HG02642 (cell line): ENCODE data around the gene CASP7.
"Not testable (repeated sequence)": the region's sequence is repeated elsewhere in the genome, so short reads cannot be mapped to it uniquely, and the experiment has no call there.

Experiments
- ATAC-seq: cut with Tn5 transposase; IDR thresholded peaks from one replicate; pipeline ENCODE4 v1.9.1; 2021; ENCODE audit warnings: mild to moderate bottlenecking; ENCODE audit not compliant: unreplicated experiment, poor library complexity

CASP7 gene

DNA sequence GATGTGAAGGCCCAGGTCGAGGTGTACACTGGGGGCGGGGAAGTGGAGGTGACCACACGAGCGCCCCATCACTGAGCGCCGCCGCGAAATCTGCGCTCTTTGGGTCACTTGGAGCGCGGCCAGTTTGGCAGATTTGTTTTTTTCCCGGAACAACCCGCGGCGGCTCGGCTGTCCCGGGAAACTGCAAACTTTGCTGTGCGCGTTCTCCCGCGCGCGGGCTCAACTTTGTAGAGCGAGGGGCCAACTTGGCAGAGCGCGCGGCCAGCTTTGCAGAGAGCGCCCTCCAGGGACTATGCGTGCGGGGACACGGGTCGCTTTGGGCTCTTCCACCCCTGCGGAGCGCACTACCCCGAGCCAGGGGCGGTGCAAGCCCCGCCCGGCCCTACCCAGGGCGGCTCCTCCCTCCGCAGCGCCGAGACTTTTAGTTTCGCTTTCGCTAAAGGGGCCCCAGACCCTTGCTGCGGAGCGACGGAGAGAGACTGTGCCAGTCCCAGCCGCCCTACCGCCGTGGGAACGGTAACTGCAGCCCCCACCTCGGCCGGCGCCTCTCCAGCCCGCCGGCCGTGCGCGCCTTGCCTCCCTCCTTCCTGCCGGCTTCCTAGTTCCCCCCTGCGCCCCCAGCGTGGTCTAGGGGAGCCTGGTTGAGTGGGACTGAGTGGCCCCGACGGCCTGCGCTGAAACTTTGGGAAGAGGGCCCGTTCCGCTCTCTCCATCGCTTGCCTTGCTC is at the start of gene CASP7:
TSS of gene CASP7 (plus strand) at position 450 of the 727 bp plus-strand sequence. CDS start 17,582 bp downstream, outside the sequence.
- peak; percentile 75 for ATAC-seq

DNA sequence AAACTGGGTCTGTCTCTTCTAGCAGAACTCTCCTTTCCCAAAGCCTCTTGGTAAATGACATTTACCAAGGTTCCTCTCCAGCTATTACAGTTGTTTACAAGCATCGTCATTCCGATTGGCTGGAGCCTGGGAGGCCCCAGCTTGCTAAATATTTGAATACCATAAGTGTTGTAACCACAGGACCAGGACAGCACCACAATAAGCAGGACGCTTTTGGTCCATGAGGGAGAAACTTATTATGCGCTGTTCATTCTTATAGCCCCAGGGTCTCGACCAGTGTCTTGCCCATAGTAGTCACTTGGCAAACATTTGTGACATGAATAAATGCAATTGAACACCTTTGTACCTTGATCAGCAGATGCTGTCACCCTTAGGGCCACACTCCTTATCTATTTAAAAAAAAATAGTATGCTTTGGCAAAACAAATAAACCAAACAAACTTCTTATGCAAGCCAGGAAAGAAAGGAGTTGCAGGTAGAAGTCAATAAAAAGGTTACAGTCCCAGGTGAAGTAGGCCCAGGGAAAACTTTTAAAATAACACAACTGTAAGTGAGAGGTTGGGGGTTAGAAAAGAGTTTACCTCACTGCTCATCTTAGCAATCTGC is 48.7 kb upstream of the CASP7 start:
- ATAC-seq, result no peak

DNA sequence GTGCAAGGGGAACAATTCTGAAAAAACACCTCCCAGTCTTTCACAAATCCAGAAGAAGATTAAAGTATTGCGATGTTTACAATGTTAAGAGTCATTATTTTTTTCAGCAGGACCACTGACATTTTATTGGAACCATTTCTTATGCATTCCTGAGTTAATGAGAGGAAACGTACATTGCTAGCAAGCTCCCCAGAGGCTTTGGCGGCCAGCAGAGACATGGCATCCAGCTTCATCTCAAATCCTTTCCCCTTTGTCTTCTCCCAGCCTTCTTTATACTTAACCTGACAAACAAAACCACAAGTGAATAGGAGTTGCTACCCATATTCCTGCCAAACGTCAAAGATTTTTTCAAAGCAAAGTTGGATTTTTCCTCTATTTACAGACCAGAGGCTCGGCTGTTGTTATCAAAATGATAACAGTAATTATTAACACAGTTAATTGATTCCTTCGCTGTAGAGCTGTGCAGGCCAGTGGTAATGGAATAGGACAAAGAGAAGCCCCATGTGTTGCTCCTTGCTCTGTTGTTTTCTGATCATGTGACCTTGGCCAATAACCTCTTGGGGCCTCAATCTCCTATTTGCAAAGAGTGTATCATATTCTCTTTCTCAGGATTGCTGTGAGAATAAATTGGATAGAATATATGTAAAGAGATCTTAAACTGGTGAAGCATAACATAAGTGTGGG is 47.9 kb upstream of the CASP7 start:
- no peak for ATAC-seq

DNA sequence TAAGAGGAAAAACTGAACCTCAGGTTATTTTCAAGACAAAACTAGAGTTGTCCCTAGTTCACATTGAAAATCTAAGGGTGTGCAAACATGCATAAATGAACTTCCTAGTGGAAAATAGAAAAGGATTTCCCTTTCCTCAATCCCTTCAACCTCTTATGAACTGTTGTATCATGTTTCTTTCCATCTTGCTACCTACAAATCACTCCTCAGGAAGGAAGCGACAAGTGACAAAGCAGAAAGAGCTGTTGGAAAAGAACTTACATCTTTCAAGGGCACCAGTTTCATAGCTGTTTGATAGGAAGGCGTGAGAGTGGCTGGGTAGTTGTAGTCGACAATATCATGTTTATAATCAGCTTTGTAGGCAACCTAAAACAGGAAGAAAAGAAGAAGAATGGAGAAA is 39.7 kb upstream of the CASP7 start:
- no peak for ATAC-seq

DNA sequence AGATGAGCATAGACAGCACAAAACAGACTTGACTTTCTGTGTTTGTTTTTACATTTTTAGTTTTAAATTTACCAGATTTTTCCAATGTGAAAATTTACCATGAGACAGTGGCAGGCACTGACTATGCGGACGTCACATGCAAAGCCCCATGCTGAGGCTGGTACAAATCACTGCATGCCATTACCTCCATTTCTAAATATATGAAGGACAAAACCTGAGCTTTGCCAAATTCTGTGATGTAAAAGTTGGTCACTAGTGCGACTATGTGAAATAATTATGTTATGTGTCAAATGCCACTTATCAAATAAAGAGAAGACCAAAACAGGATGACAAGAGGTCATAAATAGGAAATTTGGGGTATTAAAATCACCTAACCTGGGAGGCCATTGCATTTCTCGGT is 38.0 kb upstream of the CASP7 start:
- no peak for ATAC-seq

DNA sequence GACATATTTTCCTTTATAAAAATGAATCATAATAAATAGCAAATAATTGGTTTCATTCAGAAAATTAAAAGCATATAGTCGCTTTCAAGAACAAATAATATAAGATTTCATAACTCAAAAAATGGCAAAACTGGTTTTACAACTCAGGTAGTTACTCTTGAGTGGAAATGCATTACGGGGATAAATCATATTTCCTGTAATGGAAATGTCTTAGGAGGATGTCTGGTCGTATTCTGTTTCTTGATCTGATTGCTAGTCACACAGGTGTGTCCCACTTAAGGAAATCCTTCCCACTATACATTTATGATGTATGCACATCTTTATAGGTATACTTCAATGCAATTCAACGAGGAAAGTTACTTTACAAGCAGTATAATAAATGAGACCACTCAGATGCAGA is 36.5 kb upstream of the CASP7 start:
- no peak for ATAC-seq

DNA sequence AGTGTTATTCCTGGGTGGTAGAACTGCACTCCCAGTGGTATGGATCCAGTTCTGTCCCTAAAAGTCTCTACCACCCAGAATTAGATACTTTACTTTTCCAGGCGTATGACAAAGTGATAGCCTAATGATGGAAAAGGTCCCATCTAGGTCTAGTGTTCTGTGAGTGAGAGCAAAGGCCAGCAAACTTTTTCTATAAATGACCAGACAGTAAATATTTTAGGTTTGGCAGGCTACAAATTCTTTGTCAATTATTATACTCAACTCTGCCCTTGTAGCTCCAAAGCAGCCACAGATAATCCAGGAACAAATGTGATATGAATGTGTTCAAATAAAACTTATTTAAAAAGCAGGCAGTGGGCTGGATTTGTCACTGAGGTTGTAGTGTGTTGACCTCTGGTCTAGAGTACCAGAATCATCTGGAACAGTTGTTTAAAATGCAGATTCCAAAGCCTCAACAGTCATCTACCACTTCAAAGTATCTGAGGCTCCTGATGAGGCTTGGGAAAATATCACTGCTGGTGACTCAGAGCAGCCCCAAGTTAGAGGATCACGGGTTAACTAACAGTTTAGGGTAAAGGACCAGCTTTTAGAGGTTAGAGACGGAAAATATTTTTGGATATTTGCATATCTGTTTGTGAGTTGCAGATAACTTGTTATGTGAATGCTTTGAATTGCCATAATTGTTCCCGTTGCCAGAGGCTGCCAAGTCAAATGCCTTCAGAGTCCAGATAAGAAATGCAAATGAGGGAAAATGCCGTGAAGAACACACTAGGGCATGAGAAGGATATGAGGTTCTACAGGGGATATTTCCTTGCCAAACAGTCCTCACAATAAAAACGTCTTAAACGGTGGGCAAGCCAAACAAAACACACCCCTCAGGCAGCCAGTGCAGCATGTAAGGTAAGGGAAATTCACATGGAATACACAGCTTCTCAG is 35.3 kb upstream of the CASP7 start:
- no peak for ATAC-seq

DNA sequence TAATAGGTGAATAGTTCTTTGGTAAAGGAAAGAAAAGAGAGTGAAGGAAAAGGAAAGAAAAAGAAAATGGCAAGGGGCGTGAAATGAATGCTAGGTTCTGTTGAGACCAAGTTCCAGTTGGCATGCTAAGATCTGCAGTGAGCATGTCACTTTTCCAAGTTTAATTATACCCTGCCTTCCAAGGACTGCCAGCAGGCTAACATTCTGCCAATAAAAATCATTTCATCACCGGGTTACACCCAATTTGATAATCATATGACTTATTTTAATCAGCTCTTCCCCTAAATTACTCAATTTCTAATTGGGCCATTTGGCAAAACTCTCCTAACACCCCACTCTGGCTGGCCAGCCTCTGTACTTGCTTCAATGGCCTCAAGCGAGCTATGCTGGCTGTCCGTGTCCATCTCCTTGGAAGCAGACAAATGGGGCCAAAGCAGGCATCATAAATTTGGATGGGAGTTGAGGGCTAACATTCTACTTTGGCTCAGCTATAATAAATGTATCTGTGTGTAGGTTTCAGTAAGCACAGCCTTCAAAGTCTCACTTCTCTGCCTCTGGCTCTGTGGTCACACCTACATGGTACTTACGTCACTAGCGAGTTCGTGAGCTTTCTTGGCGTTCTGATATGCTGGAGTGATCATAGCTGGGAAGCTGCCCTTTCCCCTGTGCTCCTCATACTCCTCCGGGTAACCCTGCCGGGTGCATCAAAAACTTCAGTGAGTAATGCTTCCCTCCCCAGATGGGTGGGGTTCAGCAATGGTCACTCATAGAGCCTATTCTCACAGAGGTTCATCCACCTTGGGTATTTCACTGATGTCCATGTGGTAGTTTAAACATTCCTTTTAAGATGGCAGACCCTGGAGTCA is 33.1 kb upstream of the CASP7 start:
- ATAC-seq, result no peak

DNA sequence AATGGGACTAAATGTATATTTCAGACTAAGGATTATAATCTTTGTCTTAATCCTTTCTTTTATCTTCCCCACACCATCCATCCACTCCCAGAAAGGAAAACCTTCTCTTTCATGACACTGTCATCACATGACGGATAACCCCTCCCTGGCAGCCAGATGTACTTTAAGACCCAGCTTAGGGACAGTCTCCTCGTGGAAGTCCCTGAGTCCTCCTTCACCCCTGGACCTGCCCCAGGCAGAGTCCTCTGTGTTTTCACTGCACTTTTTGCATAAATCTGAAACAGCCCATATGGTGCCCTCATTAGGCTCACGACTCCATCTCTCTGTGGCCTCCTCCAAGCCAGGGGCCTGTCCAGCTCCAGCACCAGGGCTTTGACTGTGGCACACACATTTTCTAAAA is 31.9 kb upstream of the CASP7 start:
- no peak for ATAC-seq

DNA sequence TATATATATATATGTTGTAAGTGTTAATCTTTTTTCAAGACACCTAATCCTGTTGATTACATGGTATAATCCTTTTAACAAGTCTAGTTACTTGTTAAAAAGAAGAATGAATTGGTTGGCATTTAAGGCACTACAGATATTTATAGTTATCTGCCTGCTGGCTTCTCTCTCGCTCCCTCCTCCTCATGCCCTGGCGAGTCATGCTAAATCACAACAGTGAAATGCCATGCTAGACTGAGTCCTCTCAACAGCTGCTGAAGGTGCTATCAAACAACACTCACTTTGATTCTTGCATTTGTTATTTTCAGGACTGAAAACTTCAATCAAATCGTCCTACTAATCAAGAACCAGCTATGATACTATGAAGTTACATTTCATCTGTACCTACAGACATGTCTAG is 31.2 kb upstream of the CASP7 start:
- no peak for ATAC-seq

DNA sequence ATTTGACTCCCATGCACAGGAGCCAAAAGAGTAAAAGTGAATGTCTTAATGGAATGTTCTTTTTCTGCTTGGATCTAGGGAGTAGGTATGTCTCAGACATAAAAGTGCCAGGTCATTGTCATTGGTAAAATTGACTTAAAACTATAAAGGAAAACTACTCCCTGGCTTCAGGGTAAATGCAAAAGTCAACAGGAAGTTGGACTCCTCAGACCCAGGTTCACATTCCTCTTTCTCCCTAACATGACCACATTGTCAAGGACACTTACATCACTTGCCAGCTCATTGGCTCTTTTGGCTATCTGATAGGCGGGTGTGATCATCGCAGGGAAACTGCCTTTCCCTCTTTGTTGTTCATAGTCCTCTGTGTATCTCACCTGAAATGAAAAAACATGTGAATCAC is 29.5 kb upstream of the CASP7 start:
- no peak for ATAC-seq

DNA sequence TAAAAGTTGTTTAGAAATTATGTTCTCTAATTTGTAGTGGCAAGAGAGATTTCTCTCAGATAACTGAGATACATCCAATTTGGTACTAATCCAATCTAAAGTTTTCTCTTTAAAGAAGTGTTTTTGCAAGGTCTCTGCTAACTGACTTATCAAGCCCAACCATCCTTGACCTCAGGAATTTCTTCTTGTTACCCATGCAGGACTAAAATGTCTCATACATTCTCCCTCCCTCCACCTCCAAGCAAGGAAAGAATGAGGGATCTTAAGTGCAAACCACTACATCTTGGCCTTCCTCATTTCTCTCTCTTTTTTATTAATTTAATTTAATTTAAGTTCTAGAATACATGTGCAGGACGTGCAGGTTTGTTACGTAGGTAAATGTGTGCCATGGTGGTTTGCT is 28.7 kb upstream of the CASP7 start:
- no peak for ATAC-seq

DNA sequence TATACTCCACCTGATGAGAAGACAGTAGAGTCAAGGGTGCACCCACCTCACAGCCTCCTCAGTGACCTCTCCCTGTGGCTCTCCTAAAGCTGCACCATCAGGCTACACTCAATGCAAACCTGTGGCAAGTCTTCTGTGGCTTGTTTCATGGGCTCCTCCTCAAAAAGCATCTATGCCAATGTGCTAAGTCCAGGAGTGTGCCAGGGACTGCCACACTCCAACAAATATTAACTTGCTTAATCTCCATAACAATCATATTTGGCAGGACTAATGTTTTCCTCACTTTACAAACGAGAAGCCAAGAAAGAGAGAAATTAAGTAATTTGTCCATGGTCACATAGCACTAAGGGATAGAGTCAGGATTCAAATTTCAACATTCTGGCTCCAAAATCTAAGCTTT is 27.8 kb upstream of the CASP7 start:
- ATAC-seq, result no peak

DNA sequence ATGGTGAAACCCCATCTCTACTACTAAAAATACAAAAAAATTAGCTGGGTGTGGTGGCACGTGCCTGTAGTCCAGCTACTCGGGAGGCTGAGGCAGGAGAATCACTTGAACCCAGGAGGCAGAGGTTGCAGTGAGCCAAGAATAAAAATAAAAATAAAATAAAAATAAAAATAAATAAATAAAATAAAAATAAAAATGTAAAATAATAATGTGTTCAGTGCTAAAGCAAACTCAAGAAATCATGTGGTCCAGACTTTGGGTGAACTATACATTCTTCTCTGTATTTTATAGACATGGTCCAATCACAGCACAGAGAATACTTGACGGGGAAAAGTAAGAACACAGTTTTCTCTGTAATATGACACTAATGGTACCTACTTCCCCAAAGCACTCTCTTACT is 27.3 kb upstream of the CASP7 start:
- ATAC-seq, result not testable (repeated sequence)

DNA sequence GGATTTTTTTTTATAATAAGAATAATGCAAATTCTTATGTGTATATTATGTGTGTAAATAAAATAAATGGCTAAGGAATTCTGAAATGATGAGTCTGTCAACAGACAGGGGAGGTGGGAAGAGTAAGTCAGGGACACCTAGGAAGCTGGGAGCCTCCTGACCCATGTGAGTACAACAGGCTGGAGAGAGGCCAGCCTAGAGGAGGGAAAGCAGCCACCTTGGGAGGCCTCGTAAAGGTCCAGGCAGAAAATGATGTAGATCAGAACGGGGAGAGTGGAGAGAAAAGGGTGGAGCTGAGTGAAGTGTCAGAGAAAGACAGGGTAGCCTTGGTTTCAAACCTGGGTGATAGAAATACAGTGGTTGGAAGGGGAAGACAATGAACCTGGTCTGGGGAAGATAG is 22.8 kb upstream of the CASP7 start:
- ATAC-seq, result no peak

DNA sequence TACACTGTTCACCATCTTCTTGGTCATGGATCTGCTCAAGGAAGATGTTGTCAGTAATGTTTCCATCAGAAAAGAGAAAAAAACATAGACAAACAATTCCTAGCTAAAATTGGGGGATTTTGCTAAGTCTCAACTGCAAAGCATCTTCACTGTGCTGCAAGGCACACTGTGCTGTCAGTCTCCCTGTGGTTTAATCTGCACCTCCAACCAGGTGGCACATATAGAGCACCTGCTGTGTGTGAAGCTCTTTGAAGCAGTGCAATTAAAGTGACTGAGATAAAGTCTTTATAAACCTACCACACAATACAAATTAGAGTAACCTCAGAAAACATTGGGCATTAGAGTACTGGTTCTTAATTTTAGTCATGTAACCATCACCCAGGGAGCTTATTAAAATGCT is 22.2 kb upstream of the CASP7 start:
- ATAC-seq, result no peak

DNA sequence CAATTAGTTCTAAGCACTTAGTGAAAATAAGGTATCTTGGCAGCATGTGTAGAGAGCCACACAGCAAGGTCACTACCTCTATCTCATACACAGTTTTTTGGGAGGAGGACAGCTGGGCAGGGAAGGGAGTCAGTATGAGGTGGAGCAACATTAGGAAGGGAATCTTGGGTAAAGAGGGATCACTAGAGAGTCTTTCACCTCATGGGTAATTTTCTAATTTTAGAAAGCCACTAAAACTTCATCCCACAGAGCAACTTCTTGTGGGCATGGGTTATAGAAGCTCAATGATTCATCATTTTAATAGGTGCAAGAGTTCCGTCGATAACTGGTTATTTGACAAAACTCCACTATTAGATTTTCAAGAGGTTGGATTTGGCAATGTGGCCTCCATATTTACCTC is 18.4 kb upstream of the CASP7 start:
- ATAC-seq, result no peak

DNA sequence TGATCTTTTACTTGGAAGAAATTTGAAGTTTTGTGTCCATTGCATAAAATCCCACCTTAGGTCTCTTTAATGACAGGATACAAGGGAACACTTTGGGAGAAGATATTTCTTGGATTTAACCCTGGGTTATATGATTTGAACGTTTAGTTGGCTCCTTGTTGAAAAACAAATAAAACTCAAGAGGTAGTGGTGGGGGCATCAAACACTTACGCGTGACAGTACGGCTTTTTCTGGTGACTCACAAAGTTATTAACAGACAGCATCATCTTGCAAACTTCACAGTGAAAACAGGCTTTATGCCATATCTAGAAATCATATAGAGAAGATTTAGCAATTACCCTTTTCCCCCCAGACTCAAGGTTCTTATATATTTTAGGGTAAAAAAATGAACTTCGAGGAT is 16.6 kb upstream of the CASP7 start:
- no peak for ATAC-seq

DNA sequence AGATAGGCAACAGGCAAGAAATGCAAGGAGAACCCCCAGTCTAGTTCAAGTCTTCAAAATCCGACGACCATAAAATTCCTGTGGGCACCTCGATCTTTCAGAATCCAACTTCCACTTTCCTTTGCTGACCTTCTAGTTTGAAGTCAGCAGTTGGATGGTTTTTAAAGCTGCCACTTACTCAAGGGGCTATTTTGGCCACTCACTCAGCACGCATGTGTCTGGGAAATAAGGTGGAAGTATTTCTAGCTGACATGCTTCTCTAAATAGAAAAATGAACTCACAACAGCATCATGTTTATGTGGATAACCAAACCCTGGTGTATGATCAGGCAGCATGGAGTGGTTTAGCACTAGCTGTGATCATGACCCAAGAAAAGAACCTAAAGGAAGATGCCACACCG is 15.8 kb upstream of the CASP7 start, which contains the start of gene NRAP:
TSS of gene NRAP (minus strand) at position 134 of the 400 bp plus-strand sequence. CDS start 159 bp downstream, outside the sequence.
- ATAC-seq, result no peak

DNA sequence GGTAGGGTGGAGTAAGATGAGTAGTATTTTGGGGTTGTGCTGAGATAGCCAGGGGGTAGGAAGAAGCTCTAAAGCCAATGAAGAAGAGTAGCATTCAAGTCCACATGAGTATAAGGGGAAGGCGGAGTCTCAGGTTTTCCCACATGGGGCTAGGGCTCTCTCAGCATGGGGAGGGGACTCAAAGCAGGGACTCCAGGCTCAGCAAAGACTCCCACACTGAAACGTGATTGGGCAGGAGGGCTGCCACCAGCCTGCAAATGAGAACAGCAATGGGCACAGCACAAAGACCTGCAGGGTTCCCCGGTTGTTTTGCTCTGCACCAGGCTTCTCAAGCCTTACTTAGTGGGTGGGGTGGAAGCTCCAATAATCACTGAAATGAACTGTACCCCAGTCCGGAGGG is 14.4 kb upstream of the CASP7 start:
- ATAC-seq, result no peak
